ENCODE data around the gene LRRC74B.
A peak's percentile ranks its signal among the peaks of the same experiment; 100 is the strongest.

LRRC74B gene

GRCh38 chr22:21045585-21046294, at the start of gene LRRC74B:
TSS of gene LRRC74B (plus strand) at chr22:21045946. CDS start at chr22:21045987, 41 bp downstream.
- DNase-seq (ENCODE audit: low read depth): peak; percentile 95
- no peak for TF ChIP-seq CTCF (conservative IDR thresholded peaks at IDR 0.05; ENCODE audit: low read depth, low read length)
- H3K4me3 ChIP-seq (ENCODE audit: low read depth, low read length): peak within 1 kb of the TSS; percentile 50

- DNase-seq (ENCODE audit: low read depth): no peak
- TF ChIP-seq CTCF (conservative IDR thresholded peaks at IDR 0.05; ENCODE audit: low read depth, low read length): no peak
- H3K4me3 ChIP-seq (ENCODE audit: low read depth, low read length): no peak overlapping the region
Observed at GRCh38 chr22:20996031-20996410, 49.7 kb upstream of the LRRC74B start.

GRCh38 chr22:20996598-20997535, 48.9 kb upstream of the LRRC74B start:
- H3K4me3 ChIP-seq (ENCODE audit: low read depth, low read length): no peak overlapping the region
- no peak for TF ChIP-seq CTCF (conservative IDR thresholded peaks at IDR 0.05; ENCODE audit: low read depth, low read length)
- no peak for DNase-seq (ENCODE audit: low read depth)

GRCh38 chr22:20997536-20998257, 48.0 kb upstream of the LRRC74B start:
- no peak for DNase-seq (ENCODE audit: low read depth)
- no peak overlapping the region for H3K4me3 ChIP-seq (ENCODE audit: low read depth, low read length)
- no peak for TF ChIP-seq CTCF (conservative IDR thresholded peaks at IDR 0.05; ENCODE audit: low read depth, low read length)

GRCh38 chr22:20998411-20999336, 47.1 kb upstream of the LRRC74B start:
- TF ChIP-seq CTCF (conservative IDR thresholded peaks at IDR 0.05; ENCODE audit: low read depth, low read length): no peak
- DNase-seq (ENCODE audit: low read depth): peak; percentile 33
- no peak overlapping the region for H3K4me3 ChIP-seq (ENCODE audit: low read depth, low read length)
